ENCODE results near the gene PPFIA3. TPM values are rescaled to one million over a fixed set of nuclear protein-coding genes. Genes with fewer than 3 reads are reported as not detected.

Gene PPFIA3
- polyA plus RNA-seq (2013, experiment 1 of 2) = 4.4 TPM
- 4.5 TPM for polyA plus RNA-seq (2013, experiment 2 of 2)

- Histone ChIP-seq H3K4ac (ENCODE audit: low read depth in 1 of 2, low read length in 2 of 2) (peak within 1 kb of the TSS; percentile 83 to 94), H3K4me3 (ENCODE audit: insufficient read depth in 1 of 2, low read depth in 1 of 2, low read length in 2 of 2) (peak within 1 kb of the TSS; percentile 71 to 84), H3K9me3 (ENCODE audit: control insufficient read depth, low read length) (no peaks in the 10 kb centered on the region), H3K36me3 (ENCODE audit: control insufficient read depth in 1 of 2, insufficient read depth in 2 of 2, low read depth in 1 of 2, low read length in 2 of 2) (peaks cover 0 to 6% of the 10 kb centered on the region in 2 experiments), H3K27me3 (ENCODE audit: control insufficient read depth in 1 of 2, insufficient read depth in 1 of 2, low read length in 2 of 2) (peaks cover 11 to 19% of the 10 kb centered on the region in 2 experiments), H3K4me2 (ENCODE audit: low read length, poor library complexity, severe bottlenecking) (peak within 1 kb of the TSS; percentile 97), H2BK5ac (ENCODE audit: low read depth, low read length, poor library complexity, severe bottlenecking) (peak within 1 kb of the TSS; percentile 46), H2AK5ac (ENCODE audit: low read length, severe bottlenecking) (no peak within 1 kb of the TSS), H2BK15ac (ENCODE audit: low read depth, poor library complexity, severe bottlenecking) (peak within 1 kb of the TSS; percentile 96), H2BK12ac (ENCODE audit: low read length in 2 of 2) (peak within 1 kb of the TSS; percentile 52 to 93), H3K79me1 (replicated peaks; ENCODE audit: low read length, poor library complexity, severe bottlenecking) (peaks cover 1% of the 10 kb centered on the region), H3K4me1 (ENCODE audit: control insufficient read depth, insufficient read depth, low read depth, low read length) (peaks cover 27% of the 10 kb centered on the region), H2AFZ (ENCODE audit: low read depth, low read length) (peak within 1 kb of the TSS; percentile 97), H3K23ac (ENCODE audit: low read length in 2 of 2) (peak within 1 kb of the TSS in 1 of 2 experiments; percentile 50), H3K27ac (ENCODE audit: low read length, poor library complexity, severe bottlenecking) (peak within 1 kb of the TSS; percentile 71), H4K8ac (ENCODE audit: low read length) (peak within 1 kb of the TSS; percentile 85), H4K91ac (ENCODE audit: low read length) (peak within 1 kb of the TSS; percentile 81), H2BK120ac (ENCODE audit: low read depth, low read length) (peak within 1 kb of the TSS; percentile 52), H3K9ac (ENCODE audit: low read length) (peak within 1 kb of the TSS; percentile 90), H3K14ac (ENCODE audit: low read length in 2 of 2) (peak within 1 kb of the TSS in 1 of 2 experiments; percentile 68), H3K18ac (ENCODE audit: low read depth in 1 of 2, low read length in 2 of 2) (peak within 1 kb of the TSS; percentile 88 to 98)
- WGBS = 2% methylated on average over 68 of the region's 90 CpGs
- DNase-seq = peak; percentile 80
Measured at GRCh38 chr19:49119411-49120324, at the start of gene PPFIA3. Gene PPFIA3 (plus strand): TSS chr19:49119544. CDS start chr19:49127874, 8,330 bp downstream.

DNA sequence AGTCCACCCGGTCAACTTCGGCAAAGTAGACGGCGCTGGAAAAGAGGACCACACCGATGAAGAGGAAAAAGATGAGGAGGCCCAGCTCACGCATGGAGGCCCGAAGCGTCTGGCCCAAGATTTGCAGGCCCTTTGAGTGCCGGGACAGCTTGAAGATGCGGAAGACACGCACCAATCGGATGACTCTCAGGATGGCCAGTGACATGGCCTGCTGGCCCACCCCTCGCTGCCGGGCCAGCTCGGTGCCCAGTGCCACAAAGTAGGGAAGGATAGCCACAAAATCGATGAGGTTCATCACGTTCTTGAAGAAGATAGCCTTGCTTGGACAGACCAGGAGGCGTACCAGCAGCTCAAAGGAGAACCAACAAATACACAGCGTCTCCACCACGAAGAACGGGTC, 48.9 kb upstream of the PPFIA3 start:
- H3K9me3 ChIP-seq (ENCODE audit: control insufficient read depth, low read length) = peaks cover 5% of the 10 kb centered on the region
- WGBS = 95% methylated on average over 21 of the region's 21 CpGs
- no peak overlapping the region for H2BK12ac ChIP-seq (ENCODE audit: low read length in 2 of 2)

DNA sequence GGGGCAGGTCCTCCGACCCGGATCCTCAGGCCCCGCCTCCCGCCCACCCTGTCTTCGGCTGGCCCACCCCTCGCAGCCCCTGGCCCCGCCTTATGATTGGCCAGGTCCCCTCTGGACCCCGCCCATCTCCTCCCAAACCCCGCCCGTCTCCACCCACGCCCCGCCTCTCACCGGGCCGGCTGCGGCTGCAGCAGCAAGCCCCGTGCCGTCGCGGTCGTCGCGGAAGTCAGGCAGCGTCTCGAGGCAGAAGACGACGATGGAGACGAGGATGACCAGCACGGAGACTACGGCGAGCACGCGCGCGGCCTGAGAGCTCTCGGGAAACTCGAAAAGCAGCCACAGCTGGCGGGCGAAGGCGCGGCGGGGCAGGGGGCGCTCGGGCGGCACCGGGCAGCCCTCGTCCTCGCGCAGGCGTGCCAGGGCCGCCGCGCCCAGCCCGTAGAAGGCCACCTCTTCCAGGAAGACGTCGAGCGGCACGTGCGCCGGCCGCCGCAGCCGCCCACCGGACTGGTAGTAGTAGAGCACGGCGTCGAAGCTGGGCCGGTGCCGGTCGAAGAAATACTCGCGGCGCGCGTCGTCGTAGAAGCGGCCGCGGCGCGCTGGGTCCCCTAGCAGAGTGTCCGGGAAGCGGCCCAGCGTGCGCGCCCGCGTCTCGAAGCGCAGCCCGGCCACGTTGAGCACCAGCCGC, 47.3 kb upstream of the PPFIA3 start:
- Histone ChIP-seq H4K8ac (ENCODE audit: low read length) (no peak overlapping the region), H4K91ac (ENCODE audit: low read length) (no peak overlapping the region), H3K4me1 (ENCODE audit: control insufficient read depth, insufficient read depth, low read depth, low read length) (peaks cover 9% of the 10 kb centered on the region), H2BK5ac (ENCODE audit: low read depth, low read length, poor library complexity, severe bottlenecking) (no peak overlapping the region), H2AK5ac (ENCODE audit: low read length, severe bottlenecking) (no peak overlapping the region), H3K79me1 (replicated peaks; ENCODE audit: low read length, poor library complexity, severe bottlenecking) (no peaks in the 10 kb centered on the region), H2AFZ (ENCODE audit: low read depth, low read length) (peak overlapping the region; percentile 64), H3K23ac (ENCODE audit: low read length in 2 of 2) (no peak overlapping the region), H3K18ac (ENCODE audit: low read depth in 1 of 2, low read length in 2 of 2) (no peak overlapping the region), H2BK120ac (ENCODE audit: low read depth, low read length) (no peak overlapping the region), H3K14ac (ENCODE audit: low read length in 2 of 2) (no peak overlapping the region), H3K27ac (ENCODE audit: low read length, poor library complexity, severe bottlenecking) (no peak overlapping the region), H3K4me2 (ENCODE audit: low read length, poor library complexity, severe bottlenecking) (no peak overlapping the region), H3K4ac (ENCODE audit: low read depth in 1 of 2, low read length in 2 of 2) (no peak overlapping the region), H3K9me3 (ENCODE audit: control insufficient read depth, low read length) (peaks cover 5% of the 10 kb centered on the region), H3K4me3 (ENCODE audit: insufficient read depth in 1 of 2, low read depth in 1 of 2, low read length in 2 of 2) (peak overlapping the region in 1 of 2 experiments; percentile 8), H3K36me3 (ENCODE audit: control insufficient read depth in 1 of 2, insufficient read depth in 2 of 2, low read depth in 1 of 2, low read length in 2 of 2) (no peaks in the 10 kb centered on the region), H2BK12ac (ENCODE audit: low read length in 2 of 2) (no peak overlapping the region), H2BK15ac (ENCODE audit: low read depth, poor library complexity, severe bottlenecking) (peak overlapping the region; percentile 13), H3K9ac (ENCODE audit: low read length) (no peak overlapping the region), H3K27me3 (ENCODE audit: control insufficient read depth in 1 of 2, insufficient read depth in 1 of 2, low read length in 2 of 2) (peaks cover 62 to 65% of the 10 kb centered on the region in 2 experiments)
- no peak for DNase-seq
- 44% methylated on average over 82 of the region's 93 CpGs for WGBS

More for the DNA sequence above, 48.9 kb upstream of the PPFIA3 start:
- Histone ChIP-seq H3K4me2 (ENCODE audit: low read length, poor library complexity, severe bottlenecking) (no peak overlapping the region), H4K8ac (ENCODE audit: low read length) (no peak overlapping the region), H3K23ac (ENCODE audit: low read length in 2 of 2) (no peak overlapping the region), H2BK5ac (ENCODE audit: low read depth, low read length, poor library complexity, severe bottlenecking) (no peak overlapping the region), H2AFZ (ENCODE audit: low read depth, low read length) (no peak overlapping the region), H3K4me3 (ENCODE audit: insufficient read depth in 1 of 2, low read depth in 1 of 2, low read length in 2 of 2) (no peak overlapping the region), H3K4ac (ENCODE audit: low read depth in 1 of 2, low read length in 2 of 2) (no peak overlapping the region), H3K27me3 (ENCODE audit: control insufficient read depth in 1 of 2, insufficient read depth in 1 of 2, low read length in 2 of 2) (peaks cover 77 to 81% of the 10 kb centered on the region in 2 experiments), H2AK5ac (ENCODE audit: low read length, severe bottlenecking) (no peak overlapping the region), H3K14ac (ENCODE audit: low read length in 2 of 2) (no peak overlapping the region), H2BK120ac (ENCODE audit: low read depth, low read length) (no peak overlapping the region), H3K9ac (ENCODE audit: low read length) (no peak overlapping the region), H3K4me1 (ENCODE audit: control insufficient read depth, insufficient read depth, low read depth, low read length) (peaks cover 9% of the 10 kb centered on the region), H2BK15ac (ENCODE audit: low read depth, poor library complexity, severe bottlenecking) (no peak overlapping the region), H4K91ac (ENCODE audit: low read length) (no peak overlapping the region), H3K36me3 (ENCODE audit: control insufficient read depth in 1 of 2, insufficient read depth in 2 of 2, low read depth in 1 of 2, low read length in 2 of 2) (no peaks in the 10 kb centered on the region), H3K79me1 (replicated peaks; ENCODE audit: low read length, poor library complexity, severe bottlenecking) (no peaks in the 10 kb centered on the region), H3K27ac (ENCODE audit: low read length, poor library complexity, severe bottlenecking) (no peak overlapping the region), H3K18ac (ENCODE audit: low read depth in 1 of 2, low read length in 2 of 2) (no peak overlapping the region)
- no peak for DNase-seq
